Embryonic facial prominence (tissue), 1 donor: ENCODE measurements around the gene ZNF350.
"Not testable (repeated sequence)": the region's sequence is repeated elsewhere in the genome, so short reads cannot be mapped to it uniquely, and the experiment has no call there.

Source experiments
- DNase-seq: peaks from one replicate; pipeline ENCODE4 v3.0.0-alpha.2; 2016; ENCODE audit errors: extremely low spot score

Gene ZNF350

DNA sequence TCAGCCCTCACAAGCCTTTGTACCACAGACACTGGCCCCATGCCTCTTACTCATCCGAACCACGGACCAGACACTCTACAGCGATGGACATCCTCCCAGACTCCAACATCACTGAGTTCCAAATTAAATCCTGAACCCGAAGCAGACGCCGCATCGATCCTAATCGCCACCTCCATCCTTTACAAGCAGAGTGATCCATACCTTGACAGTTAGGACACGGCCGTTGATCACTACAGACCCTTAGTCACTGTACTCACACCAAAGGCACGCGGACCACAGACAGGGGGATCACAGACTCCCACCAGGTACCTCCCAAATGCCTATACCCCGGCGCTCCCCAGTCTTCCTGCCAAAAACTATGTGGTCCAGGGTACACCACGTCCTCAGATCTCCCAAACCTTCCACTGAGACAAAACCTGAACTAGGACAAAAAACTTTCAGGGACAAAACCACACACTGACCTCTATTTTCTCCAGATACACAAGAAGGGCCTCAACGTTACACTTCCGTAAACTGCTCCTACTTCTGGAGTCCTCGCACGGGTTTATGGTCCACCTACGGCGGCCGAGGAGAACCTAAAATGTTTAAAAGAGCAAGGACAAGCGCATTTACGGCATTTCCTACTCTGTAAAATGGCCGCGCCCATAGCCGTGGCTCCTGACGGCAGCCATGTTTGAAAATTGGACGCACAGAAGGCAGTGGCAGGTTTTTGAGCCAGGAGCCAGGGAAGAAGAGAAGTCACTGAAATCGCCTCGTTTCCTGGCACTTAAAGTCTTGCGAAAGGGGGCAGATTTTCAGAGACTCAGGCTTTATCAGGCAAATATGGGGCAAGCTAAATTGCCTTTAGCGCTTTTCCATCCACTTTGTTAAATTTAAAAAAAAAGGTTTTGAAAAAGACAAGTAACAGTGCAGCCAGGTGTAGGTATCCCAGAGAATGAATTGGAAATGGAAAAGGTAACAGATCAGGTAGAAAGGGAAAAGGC lies at the start of gene ZNF350:
Gene ZNF350 (minus strand): TSS at position 532 of the 983 bp plus-strand sequence. CDS start 12,480 bp downstream, outside the sequence.
- peak; percentile 86 for DNase-seq

DNA sequence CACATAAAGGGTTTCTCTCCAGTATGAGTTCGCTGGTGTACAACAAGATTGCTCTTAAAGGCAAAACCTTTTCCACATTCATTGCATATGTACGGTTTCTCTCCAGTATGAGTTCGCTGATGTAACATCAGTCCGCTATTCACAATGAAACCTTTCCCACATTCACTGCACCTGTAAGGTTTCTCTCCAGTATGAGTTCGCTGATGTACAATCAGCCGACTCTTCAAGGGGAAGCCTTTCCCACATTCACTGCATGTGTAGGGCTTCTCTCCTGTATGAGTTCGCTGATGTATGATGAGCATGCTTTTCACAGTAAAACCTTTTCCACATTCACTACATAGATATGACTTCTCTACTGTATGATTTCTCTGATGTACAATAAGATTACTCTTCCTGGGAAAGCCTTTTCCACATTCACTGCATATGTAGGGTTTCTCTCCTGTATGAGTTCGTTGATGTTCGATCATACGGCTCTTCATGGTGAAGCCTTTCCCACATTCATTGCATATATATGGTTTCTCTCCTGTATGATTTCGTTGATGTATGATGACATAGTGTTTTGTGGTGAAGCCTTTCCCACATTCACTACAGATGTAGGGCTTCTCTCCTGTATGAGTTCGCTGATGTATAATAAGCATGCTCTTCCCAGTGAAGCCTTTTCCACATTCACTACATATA lies 47.5 kb upstream of the ZNF350 start:
- no peak for DNase-seq

DNA sequence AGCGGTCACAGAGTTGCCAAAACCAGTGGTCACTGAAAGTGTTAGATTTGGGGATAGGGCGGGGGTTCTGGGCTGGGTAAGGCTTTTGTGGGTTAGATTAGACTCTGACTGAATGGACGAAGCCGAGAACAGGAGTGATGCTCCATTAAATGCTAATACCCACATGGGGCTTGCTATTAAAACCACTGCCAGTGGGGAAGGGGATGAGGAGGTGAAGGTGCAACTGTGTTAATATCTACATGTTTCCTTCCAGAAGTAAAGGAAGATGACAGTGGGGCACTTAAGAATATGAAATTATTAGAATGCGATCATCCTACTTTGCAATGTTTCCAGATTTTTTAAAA lies 42.1 kb upstream of the ZNF350 start:
- DNase-seq = no peak

DNA sequence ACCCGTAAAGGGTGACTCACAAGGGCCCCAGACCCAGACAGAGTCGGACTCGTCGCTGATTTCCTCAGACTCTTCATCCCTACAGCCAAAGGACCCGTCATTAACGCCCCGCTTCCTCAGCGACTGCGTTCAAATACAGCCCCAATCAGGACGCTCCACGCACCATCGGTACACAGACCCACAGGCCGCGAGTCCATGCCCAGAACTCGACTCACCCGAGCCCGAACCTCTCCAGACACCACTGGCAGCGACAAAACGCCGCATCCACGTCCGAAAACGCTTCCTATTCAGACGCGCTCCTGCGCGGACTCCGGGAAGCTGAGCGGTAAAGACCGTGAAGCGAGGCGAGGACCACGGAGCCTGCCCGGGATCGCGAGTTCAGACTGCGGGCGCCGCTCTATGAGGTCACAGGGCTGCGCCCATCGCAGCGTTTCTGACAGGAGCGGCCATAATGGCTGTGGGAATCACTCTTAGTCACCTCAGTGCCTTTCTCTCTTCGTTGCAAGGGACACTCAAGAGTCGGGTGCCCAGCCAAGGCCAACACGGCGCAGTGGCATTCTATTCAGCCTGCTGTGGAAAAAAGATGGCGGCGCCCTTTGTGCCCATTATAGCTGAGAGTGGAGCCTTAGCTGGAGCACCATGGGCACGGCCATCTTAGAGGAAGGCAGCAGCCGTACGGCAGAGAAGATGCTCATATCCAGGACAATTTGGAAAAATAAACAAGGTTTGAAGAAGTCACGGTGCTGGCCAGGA lies 41.6 kb upstream of the ZNF350 start, which contains the start of gene ZNF614:
Gene ZNF614 (minus strand): TSS at position 353 of the 753 bp plus-strand sequence. CDS start 2,634 bp downstream, outside the sequence.
- peak; percentile 86 for DNase-seq

DNA sequence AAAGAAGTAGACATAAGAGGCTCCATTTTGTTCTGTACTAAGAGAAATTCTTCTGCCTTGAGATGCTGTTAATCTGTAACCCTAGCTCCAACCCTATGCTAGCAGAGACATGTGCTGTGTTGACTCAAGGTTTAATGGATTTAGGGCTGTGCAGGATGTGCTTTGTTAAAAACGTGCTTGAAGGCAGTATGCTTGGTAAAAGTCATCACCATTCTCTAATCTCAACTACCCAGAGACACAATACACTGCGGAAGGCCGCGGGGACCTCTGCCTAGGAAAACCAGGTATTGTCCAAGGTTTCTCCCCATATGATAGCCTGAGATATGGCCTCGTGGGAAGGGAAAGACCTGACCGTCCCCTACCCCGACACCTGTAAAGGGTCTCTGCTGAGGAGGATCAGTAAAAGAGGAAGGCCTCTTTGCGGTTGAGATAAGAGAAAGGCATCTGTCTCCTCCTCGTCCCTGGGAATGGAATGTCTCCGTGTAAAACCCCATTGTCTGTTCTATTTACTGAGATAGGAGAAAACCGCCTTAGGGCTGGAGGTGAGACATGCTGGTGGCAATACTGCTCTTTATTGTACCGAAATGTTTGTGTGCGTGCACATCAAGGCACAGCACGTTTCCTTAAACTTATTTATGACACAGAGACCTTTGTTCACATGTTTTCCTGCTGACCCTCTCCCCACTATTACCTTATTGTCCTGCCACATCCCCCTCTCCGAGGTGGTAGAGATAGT lies 39.8 kb upstream of the ZNF350 start:
- not testable (repeated sequence) for DNase-seq

DNA sequence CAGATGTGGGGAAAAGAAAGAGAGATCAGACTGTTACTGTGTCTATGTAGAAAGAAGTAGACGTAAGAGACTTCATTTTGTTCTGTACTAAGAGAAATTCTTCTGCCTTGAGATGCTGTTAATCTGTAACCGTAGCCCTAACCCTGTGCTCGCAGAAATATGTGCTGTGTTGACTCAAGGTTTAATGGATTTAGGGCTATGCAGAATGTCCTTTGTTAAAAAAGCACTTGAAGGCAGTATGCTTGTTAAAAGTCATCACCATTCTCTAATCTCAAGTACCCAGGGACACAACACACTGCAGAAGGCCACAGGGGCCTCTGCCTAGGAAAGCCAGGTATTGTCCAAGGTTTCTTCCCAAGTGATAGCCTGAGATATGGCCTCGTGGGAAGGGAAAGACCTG lies 37.8 kb upstream of the ZNF350 start:
- DNase-seq = not testable (repeated sequence)

DNA sequence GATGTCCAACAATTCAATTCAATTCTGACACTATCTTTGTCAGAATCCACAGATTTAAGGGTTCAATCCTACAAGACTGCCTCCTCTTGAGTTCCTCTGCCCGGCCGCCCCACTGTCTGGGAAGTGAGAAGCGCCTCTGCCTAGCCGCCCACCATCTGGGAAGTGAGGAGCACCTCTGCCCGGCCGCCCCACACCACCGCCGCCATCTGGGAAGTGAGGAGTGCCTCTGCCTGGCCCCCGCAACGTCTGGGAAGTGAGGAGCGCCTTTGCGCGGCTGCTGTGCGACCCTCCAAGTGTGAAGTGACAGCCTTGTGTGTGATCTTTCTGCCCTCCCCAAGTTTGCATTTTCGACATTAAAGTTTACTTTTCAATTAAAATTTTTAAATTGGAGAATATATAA lies 35.6 kb upstream of the ZNF350 start:
- DNase-seq = no peak

DNA sequence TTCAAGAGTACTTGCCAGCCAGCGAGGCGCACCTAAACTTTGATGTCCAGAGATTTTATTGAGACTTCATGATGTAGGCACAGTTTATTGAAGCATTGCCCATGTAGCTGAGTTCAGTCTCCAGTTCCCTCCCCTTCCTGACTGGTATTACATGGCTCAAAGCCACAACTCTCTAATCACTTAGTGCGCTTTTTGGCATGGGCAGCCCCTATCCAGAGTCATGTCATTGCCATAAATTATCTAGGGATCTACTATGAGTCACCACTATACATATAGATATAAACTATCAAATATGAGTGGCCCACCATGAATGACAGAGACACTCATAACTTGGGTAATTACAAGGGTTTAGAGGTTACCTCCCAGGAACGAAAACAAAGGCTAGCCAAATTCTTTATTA lies 33.9 kb upstream of the ZNF350 start:
- DNase-seq = no peak

DNA sequence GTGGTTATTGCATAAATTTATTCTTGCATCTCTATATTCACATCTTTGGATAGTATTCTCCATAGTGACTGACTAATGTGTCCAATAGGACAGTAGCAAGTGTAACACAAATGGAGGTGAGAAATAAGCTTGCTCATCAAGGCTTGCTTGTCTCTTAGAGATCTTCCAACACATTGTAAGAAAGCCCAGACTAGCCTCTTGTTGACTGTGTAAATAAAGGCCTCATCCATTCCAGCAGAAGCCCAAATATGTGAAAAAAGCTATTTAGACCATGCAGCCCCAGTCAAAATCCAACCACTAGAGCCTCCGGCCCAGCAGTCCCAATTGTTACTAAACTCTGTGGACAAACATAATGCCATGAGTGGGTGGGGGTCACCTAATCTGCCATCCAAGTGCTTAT lies 24.0 kb upstream of the ZNF350 start:
- DNase-seq = no peak

DNA sequence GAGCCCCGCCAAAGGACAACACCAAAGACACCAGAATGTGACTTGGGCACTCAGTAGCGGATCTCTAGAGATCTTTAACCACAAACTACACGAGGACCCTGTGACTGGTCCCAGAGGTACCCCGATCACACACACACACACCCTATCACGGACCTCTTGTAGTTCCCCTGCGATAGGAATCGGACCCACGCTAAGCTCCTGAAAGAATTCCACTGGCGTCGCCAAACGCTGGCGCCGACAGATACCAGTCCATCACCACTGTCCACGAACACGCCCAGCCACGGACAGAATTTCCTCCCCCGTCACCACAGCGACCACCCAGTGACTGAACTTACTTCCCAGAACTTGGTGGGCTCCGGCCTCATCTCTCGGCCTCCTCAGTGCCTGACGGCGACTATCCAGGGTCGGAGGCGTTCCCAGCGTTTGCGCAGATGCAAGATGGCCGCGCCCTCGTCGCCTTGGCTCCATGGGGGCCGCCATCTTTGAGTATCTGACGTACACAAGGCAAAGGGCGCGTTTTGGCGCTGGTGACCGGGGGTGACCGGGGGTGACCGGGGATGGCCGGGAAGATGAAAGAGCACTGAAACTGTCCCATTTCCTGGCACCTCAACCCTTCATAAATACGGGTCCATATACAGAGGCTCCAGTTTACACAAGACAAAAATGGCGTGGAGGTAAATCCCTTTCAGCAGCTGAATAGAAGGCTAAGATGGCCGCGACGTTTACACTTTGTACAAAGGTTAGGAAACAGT lies 21.3 kb upstream of the ZNF350 start, which contains the start of gene ZNF615:
Gene ZNF615 (minus strand): TSS at position 406 of the 752 bp plus-strand sequence. CDS start 4,500 bp downstream, outside the sequence.
- DNase-seq = peak; percentile 77

DNA sequence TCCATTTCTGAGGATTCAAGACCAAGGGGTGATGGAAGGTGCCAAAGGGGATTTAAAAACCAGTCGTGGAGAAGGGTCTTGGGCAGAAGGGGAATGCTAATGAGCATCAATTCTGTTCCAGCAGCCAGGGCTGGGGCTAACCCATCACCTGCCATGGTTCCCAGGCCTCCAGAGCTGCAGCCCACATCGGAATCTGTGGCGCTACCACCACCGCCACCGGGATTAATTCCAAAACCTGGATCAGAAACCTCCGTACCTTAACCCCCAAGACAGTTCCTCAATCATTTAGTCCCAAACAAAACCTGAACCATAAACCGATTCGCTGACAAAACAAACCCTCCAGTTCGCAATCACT lies 20.8 kb upstream of the ZNF350 start:
- no peak for DNase-seq

DNA sequence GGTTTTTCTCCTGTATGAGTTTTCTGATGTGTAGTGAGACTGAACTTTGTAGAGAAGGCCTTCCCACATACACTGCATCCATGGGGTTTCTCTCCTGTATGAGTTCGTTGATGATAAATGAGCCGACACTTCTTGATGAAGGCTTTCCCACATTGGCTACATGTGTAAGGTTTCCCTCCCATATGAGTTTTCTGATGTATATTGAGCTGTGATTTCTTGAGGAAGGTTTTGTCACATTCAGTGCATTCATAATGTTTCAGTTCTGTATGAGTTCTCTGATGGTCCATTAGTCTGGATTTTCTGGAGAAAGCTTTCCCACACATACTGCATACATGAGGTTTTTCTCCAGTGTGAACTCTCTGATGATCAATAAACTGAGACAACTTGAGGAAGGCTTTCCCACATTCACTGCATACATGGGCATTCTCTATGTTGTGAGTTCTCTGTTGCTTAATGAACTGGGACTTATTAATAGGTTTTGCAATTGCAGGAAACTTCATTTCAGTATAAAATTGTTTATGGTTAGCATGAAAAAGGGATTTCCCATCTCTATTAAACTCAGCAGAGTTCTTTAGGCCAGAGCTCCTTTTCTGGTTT lies 7.5 kb upstream of the ZNF350 start:
- DNase-seq = no peak

DNA sequence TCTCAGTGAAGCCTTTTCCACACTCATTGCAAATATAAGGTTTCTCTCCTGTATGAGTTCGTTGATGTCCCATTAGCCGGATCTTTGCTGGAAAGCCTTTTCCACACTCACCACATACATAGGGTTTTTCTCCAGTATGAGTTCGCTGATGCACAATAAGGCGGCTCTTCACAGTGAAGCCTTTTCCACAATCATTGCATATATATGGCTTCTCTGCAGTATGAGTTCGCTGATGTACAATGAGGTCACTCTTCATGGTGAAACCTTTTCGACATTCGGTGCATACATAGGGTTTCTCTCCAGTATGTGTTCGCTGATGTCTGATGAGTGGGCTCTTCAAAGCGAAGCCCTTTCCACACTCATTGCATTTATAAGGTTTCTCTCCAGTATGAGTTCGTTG lies 6.8 kb upstream of the ZNF350 start:
- no peak for DNase-seq

DNA sequence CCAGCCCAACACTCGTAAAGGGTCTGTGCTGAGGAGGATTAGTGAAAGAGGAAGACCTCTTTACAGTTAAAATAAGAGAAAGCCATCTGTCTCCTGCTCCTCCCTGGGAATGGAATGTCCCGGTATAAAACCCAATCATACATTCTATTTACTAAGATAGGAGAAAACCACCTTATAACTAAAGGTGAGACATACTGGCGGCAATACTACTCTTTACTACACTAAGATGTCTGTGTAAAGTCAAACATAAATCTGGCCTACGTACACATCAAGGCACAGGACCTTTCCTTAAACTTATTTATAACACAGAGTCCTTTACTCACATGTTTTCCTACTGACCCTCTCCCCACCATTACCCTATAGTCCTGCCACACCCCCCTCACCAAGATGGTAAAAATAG lies 3.3 kb downstream of the ZNF350 start:
- no peak for DNase-seq

DNA sequence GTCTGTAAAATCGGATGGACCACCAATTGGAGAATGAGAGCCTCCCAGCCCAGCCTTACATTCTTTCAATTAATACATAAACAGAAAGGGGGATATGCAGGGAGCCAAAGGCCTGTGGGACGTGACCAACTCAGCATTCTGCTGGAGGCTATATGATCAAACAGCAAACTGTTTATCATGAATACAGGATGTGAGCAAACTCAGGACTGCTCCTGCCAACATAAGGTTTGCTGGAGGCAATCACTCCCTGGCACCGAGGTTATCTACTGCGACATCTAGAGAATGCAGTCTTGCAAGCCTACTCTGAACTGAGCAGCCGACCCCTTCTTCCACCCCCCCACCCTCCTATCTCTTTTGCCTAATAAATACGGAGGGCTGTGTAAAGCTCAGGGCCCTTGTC lies 5.7 kb downstream of the ZNF350 start:
- DNase-seq = not testable (repeated sequence)

DNA sequence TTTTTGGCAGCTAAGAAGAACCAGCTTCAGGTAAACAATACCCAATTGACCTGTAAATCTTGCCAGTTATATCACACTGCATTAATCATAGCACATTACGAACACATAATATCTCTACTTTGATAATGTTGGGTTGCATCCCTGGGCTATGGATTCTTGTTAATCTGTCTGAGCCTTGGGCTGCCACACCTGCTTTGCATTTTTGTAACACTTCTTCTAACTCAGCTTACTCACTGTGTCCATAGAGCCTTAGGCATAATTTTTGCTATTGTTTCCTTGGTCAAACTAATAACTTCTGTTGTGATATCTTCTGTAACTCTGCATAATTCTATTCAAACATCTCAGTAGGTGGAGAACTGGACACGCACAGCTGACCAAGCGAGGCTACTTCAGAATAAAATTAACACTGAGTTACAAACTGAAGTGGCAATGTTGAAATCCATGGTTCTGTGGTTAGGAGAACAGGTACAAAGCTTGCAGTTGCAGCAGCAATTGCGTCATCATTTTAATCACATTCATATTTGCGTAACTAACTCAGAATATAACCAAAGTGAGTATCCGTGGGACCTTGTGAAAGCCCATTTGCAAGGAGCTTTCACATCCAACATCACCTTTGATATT lies 6.4 kb downstream of the ZNF350 start:
- no peak for DNase-seq

DNA sequence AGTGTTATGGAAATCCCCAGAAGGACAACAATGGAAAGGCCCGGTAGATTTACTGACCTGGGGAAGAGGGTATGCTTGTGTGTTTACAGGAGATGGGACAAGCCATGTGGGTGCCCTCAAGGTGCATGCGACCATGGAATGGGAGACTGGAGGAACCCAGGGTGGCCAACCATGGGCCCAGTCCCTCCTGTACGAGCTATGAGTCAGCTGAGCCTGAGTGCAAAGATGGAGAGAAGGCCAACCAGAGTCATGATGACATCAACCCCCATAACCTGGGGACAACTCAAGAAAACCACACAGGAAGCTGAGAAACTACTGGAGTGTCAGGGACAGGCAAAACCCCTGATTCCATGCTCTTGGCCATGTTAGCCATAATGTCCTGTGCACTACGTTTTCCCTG lies 7.8 kb downstream of the ZNF350 start:
- DNase-seq = no peak

DNA sequence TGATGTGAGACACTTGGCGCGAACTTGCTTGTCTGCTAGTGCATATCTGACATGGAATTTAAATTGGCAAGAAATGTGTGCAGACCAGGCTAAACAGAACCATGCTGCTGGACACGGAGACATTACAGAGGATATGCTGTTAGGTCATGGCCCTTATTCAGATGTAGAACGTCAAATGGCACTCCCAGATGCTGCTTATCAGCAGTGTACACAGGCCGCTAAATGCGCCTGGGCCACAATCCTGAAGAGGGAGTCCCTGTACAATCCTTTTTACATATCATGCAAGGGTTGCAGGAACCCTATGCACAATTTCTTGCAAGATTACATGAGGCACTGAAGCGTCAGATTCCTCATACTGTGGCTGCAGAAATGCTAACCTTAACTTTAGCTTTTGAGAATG lies 9.3 kb downstream of the ZNF350 start:
- no peak for DNase-seq

DNA sequence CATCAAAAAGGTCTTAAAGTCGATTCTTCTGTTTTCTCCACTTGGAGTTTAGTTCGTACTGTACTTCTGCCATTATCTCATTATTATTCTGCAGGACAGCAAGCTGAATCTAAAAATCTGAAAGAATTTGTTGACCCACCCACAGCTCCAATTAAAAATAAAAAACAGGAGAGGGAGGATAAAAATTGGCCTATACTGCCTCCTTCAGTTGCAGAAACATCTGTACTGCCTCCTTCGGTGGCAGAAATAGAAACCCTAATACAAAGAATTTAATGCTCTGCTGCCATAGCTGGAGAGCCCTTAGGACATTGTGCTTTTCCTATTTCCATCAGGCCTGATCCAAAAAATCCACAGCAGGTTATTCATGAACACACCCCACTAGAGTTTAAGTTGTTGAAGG lies 9.8 kb downstream of the ZNF350 start:
- no peak for DNase-seq

DNA sequence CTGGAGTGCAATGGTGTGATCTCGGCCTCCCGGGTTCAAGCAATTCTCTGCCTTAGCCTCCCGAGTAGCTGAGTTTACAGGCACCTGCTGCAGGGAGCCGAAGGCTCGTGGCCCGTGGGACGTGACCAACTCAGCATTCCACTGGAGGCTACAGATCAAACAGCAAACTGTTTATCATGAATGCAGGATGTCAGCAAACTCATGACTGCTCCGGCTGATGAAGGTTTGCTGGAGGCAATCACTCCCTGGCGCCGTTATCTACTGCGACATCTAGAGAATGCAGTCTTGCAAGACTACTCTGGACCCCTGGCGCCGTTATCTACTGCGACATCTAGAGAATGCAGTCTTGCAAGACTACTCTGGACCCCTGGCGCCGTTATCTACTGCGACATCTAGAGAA lies 10.9 kb downstream of the ZNF350 start:
- not testable (repeated sequence) for DNase-seq
